ENCODE data around the gene MYO16.

MYO16 gene

DNA sequence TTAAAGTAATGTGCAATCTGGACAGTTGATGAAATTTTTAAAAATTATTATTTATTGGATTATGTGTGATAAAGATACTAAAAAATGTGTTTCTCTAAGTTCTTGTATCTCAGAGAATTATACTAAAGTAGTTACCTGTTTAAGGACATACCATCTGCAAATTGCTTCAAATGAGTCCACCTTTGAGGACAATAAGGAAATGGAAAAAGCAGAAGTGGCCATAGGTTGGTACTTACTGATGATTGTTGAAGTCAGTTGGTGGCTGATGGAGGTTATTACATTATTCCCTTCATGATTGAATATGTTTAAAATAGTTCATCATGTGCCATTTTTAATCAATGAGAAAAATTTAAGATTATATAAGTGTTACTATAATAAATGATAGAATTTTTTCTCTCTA, 367.0 kb downstream of the MYO16 start:
- Histone ChIP-seq H3K4me3 (no peak overlapping the region), H4K20me1 (no peaks in the 10 kb centered on the region), H3K4me2 (no peak overlapping the region), H3K9me3 (no peaks in the 10 kb centered on the region), H3K27me3 (no peaks in the 10 kb centered on the region), H3K27ac (no peak overlapping the region), H3K9ac (no peak overlapping the region), H3K4me1 (no peaks in the 10 kb centered on the region), H3K36me3 (no peaks in the 10 kb centered on the region)
- TF ChIP-seq Cebpa-rat (IDR thresholded peaks at IDR 0.05): no peak

GRCh38 chr13:109000207-109000606, 370.8 kb downstream of the MYO16 start:
- no peaks in the 10 kb centered on the region for H4K20me1 ChIP-seq
- no peaks in the 10 kb centered on the region for H3K9me3 ChIP-seq
- H3K4me2 ChIP-seq: no peak overlapping the region
- no peak overlapping the region for H3K27ac ChIP-seq
- no peak overlapping the region for H3K4me3 ChIP-seq
- H3K27me3 ChIP-seq: no peaks in the 10 kb centered on the region
- no peak overlapping the region for H3K9ac ChIP-seq
- no peaks in the 10 kb centered on the region for H3K36me3 ChIP-seq
- no peaks in the 10 kb centered on the region for H3K4me1 ChIP-seq
- no peak for TF ChIP-seq Cebpa-rat (IDR thresholded peaks at IDR 0.05)

GRCh38 chr13:109002934-109003333, 373.5 kb downstream of the MYO16 start:
- TF ChIP-seq Cebpa-rat (IDR thresholded peaks at IDR 0.05): no peak
- H3K36me3 ChIP-seq: no peaks in the 10 kb centered on the region
- H4K20me1 ChIP-seq: no peaks in the 10 kb centered on the region
- no peaks in the 10 kb centered on the region for H3K4me1 ChIP-seq
- no peak overlapping the region for H3K4me2 ChIP-seq
- H3K4me3 ChIP-seq: no peak overlapping the region
- no peak overlapping the region for H3K27ac ChIP-seq
- H3K9ac ChIP-seq: no peak overlapping the region
- no peaks in the 10 kb centered on the region for H3K9me3 ChIP-seq
- H3K27me3 ChIP-seq: no peaks in the 10 kb centered on the region

DNA sequence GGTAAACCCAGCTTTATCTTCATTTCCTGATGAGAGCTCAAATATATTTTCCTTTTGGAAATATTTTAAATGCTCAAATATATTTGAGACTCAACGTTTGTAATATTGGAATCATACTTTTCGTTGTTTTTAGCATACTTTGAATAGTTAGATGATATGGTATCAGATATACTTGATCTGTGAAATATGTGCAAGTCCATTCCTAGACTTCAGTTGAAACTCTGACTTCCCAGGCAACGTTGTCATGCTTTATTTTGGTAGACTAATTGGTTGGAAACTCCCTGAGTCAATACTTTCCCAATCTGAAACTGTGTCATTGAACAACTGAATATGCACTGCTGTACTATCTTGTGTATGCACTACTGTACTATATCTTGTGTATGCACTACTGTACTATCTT, 378.5 kb downstream of the MYO16 start:
- Histone ChIP-seq H3K9me3 (no peaks in the 10 kb centered on the region), H3K27ac (no peak overlapping the region), H3K4me1 (no peaks in the 10 kb centered on the region), H3K9ac (no peak overlapping the region), H3K4me2 (no peak overlapping the region), H4K20me1 (no peaks in the 10 kb centered on the region), H3K4me3 (no peak overlapping the region), H3K27me3 (no peaks in the 10 kb centered on the region), H3K36me3 (no peaks in the 10 kb centered on the region)
- TF ChIP-seq Cebpa-rat (IDR thresholded peaks at IDR 0.05): no peak

DNA sequence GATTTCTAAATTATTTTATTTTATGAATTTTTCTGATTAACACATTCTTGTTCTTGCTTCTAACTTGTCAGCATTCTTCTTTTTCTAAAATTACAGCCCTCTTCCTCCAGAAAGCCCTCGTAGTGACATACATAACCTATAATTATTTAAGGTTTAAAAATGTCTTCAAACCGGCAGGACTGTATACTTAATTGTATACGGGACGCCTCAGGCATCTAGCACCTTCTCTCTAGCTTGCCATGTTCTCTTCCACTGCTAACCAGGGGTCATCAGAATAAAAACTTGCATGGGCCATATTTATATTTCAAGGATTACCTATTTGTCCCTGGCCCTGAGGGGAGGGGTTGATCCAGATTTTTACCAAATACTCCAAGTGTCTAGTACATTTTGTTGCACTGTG, 380.3 kb downstream of the MYO16 start:
- Histone ChIP-seq H3K4me2 (no peak overlapping the region), H3K36me3 (no peaks in the 10 kb centered on the region), H3K27me3 (no peaks in the 10 kb centered on the region), H3K9me3 (no peaks in the 10 kb centered on the region), H3K4me1 (no peaks in the 10 kb centered on the region), H4K20me1 (no peaks in the 10 kb centered on the region), H3K9ac (no peak overlapping the region), H3K4me3 (no peak overlapping the region), H3K27ac (no peak overlapping the region)
- TF ChIP-seq Cebpa-rat (IDR thresholded peaks at IDR 0.05): no peak

DNA sequence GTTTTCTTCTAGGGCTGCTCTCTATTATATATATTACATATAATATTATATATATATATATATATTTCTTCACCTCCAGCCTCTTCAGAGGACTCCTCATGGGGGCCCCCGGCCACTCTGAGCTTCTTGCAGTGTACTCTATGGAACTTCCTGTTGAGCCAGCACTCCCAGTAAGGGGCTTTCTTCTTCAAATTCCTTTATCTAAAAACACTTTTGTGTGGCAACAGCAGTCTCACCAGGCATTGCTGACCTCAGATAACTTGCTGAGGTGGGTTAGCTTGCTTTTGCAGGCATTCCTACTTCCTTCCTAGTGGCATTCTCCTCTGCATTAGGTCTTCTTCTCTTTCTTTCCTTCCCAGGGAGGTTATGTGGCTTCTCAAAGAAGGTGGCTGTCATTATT, 381.5 kb downstream of the MYO16 start:
- no peaks in the 10 kb centered on the region for H3K4me1 ChIP-seq
- H4K20me1 ChIP-seq: no peaks in the 10 kb centered on the region
- no peak for TF ChIP-seq Cebpa-rat (IDR thresholded peaks at IDR 0.05)
- no peaks in the 10 kb centered on the region for H3K36me3 ChIP-seq
- no peak overlapping the region for H3K4me2 ChIP-seq
- H3K27ac ChIP-seq: no peak overlapping the region
- no peaks in the 10 kb centered on the region for H3K27me3 ChIP-seq
- H3K4me3 ChIP-seq: no peak overlapping the region
- H3K9ac ChIP-seq: no peak overlapping the region
- H3K9me3 ChIP-seq: no peaks in the 10 kb centered on the region

DNA sequence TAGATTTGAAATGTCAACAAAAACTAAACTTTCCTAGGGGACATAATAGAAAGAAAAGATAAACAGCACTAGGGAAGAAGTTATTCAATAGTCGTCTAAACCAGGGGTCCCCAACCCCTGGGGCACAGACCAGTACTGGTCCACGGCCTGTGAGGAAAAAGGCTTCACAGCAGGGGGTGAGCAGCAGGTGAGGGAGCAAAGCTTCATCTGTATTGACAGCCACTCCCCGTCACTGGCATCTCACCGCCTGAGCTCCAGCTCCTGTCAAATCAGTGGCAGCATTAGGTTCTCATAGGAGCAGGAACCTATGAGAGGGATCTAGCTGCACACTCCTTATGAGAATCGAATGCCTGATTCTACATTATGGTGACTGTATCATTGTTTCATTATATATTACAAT, 382.7 kb downstream of the MYO16 start:
- H3K27ac ChIP-seq: no peak overlapping the region

GRCh38 chr13:109021558-109021957, 392.1 kb downstream of the MYO16 start:
- no peaks in the 10 kb centered on the region for H3K27me3 ChIP-seq
- no peak overlapping the region for H3K27ac ChIP-seq

More for the DNA sequence above, 382.7 kb downstream of the MYO16 start:
- Histone ChIP-seq H3K4me2 (no peak overlapping the region), H3K27me3 (no peaks in the 10 kb centered on the region), H3K9me3 (no peaks in the 10 kb centered on the region), H3K36me3 (no peaks in the 10 kb centered on the region), H3K4me3 (no peak overlapping the region), H3K4me1 (no peaks in the 10 kb centered on the region), H3K9ac (no peak overlapping the region), H4K20me1 (no peaks in the 10 kb centered on the region)
- no peak for TF ChIP-seq Cebpa-rat (IDR thresholded peaks at IDR 0.05)

DNA sequence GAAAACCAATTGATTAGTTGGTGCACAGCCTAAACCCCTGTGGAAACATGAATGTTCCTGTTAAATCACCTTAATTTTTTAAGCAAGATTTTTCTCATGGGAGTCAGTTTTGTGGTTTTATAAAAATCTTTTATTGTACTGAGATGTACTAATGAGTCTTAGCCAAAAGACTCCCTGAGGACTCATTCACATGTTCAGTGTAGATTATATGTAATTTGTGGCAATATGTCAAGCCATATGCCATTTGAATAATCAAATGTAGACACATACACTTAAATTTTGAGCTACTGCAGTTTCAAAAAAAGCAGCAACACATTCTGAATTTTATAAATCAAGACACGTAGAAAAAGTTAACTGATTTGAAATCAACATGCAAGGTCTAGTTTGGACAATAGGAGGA, 395.2 kb downstream of the MYO16 start:
- Histone ChIP-seq H3K27ac (no peak overlapping the region), H3K27me3 (no peaks in the 10 kb centered on the region), H3K9ac (no peak overlapping the region), H3K4me3 (no peak overlapping the region), H3K4me2 (no peak overlapping the region), H3K4me1 (no peaks in the 10 kb centered on the region), H3K36me3 (no peaks in the 10 kb centered on the region), H4K20me1 (no peaks in the 10 kb centered on the region), H3K9me3 (no peaks in the 10 kb centered on the region)
- no peak for TF ChIP-seq Cebpa-rat (IDR thresholded peaks at IDR 0.05)

More at GRCh38 chr13:109021558-109021957, 392.1 kb downstream of the MYO16 start:
- Histone ChIP-seq H3K9ac (no peak overlapping the region), H4K20me1 (no peaks in the 10 kb centered on the region), H3K4me2 (no peak overlapping the region), H3K4me3 (no peak overlapping the region), H3K4me1 (no peaks in the 10 kb centered on the region), H3K9me3 (0 out of 2 replicates have a peak, but pooled peaks cover 6% of the 10 kb centered on the region), H3K36me3 (no peaks in the 10 kb centered on the region)
- no peak for TF ChIP-seq Cebpa-rat (IDR thresholded peaks at IDR 0.05)

GRCh38 chr13:109026266-109026665, 396.9 kb downstream of the MYO16 start:
- no peak for TF ChIP-seq Cebpa-rat (IDR thresholded peaks at IDR 0.05)
- H3K27ac ChIP-seq: no peak overlapping the region

GRCh38 chr13:109028624-109029023, 399.2 kb downstream of the MYO16 start:
- H3K36me3 ChIP-seq: no peaks in the 10 kb centered on the region
- no peak overlapping the region for H3K4me2 ChIP-seq
- no peak overlapping the region for H3K27ac ChIP-seq
- H3K9me3 ChIP-seq: no peaks in the 10 kb centered on the region
- H3K4me1 ChIP-seq: no peaks in the 10 kb centered on the region
- no peak for TF ChIP-seq Cebpa-rat (IDR thresholded peaks at IDR 0.05)
- no peak overlapping the region for H3K4me3 ChIP-seq
- no peaks in the 10 kb centered on the region for H3K27me3 ChIP-seq
- no peak overlapping the region for H3K9ac ChIP-seq
- H4K20me1 ChIP-seq: no peaks in the 10 kb centered on the region

More at GRCh38 chr13:109026266-109026665, 396.9 kb downstream of the MYO16 start:
- no peaks in the 10 kb centered on the region for H3K36me3 ChIP-seq
- no peaks in the 10 kb centered on the region for H3K4me1 ChIP-seq
- no peaks in the 10 kb centered on the region for H4K20me1 ChIP-seq
- no peak overlapping the region for H3K9ac ChIP-seq
- H3K27me3 ChIP-seq: no peaks in the 10 kb centered on the region
- no peaks in the 10 kb centered on the region for H3K9me3 ChIP-seq
- no peak overlapping the region for H3K4me3 ChIP-seq
- H3K4me2 ChIP-seq: no peak overlapping the region
